HepG2 (cell line): ENCODE results near the gene DHX30.

Source experiments
- CBX5 ChIP-seq: sonication (generic); formaldehyde crosslinking; IDR thresholded peaks from 2 replicates; pipeline ENCODE4 v1.4.0; 2020; ENCODE audit warnings: missing genetic modification reagents, borderline replicate concordance
- CTCF ChIP-seq: sonication (generic); formaldehyde crosslinking; IDR thresholded peaks from 2 replicates; pipeline ENCODE4 v1.5.0; 2020; ENCODE audit warnings: mild to moderate bottlenecking, missing genetic modification reagents, moderate library complexity
- PHF20 ChIP-seq: sonication (generic); formaldehyde crosslinking; IDR thresholded peaks from 2 replicates; pipeline ENCODE4 v1.5.0; 2020; ENCODE audit warnings: mild to moderate bottlenecking, missing genetic modification reagents
- RBAK ChIP-seq: sonication (generic); formaldehyde crosslinking; IDR thresholded peaks from 2 replicates; pipeline ENCODE4 v1.5.1; 2020; ENCODE audit warnings: mild to moderate bottlenecking, missing genetic modification reagents
- STAT5B ChIP-seq: sonication (generic); formaldehyde crosslinking; IDR thresholded peaks from 2 replicates; pipeline ENCODE4 v1.4.0; 2020; ENCODE audit warnings: missing genetic modification reagents
- TAF1 ChIP-seq: sonication (generic); formaldehyde crosslinking; IDR thresholded peaks from 2 replicates; pipeline ENCODE4 v1.4.0; 2020; ENCODE audit warnings: missing genetic modification reagents
- THAP7 ChIP-seq: sonication (generic); formaldehyde crosslinking; IDR thresholded peaks from 2 replicates; pipeline ENCODE4 v1.8.1; 2023; ENCODE audit warnings: mild to moderate bottlenecking, missing genetic modification reagents
- TSC22D2 ChIP-seq: sonication (generic); formaldehyde crosslinking; IDR thresholded peaks from 2 replicates; pipeline ENCODE4 v1.5.1; 2020; ENCODE audit warnings: missing genetic modification reagents, mild to moderate bottlenecking, borderline replicate concordance

GRCh38 chr3:47804577-47804976 is 1.6 kb downstream of the DHX30 start:
- TF ChIP-seq RBAK (CRISPR knock-in tag): no peak
- no peak for TF ChIP-seq CTCF (CRISPR knock-in tag)
- TF ChIP-seq PHF20 (CRISPR knock-in tag): no peak
- TF ChIP-seq CBX5 (CRISPR knock-in tag): no peak
- no peak for TF ChIP-seq THAP7
- TF ChIP-seq STAT5B (CRISPR knock-in tag): no peak
- TF ChIP-seq TSC22D2 (CRISPR knock-in tag): no peak
- no peak for TF ChIP-seq TAF1 (CRISPR knock-in tag)
